Aorta (tissue), 5 donors: ENCODE measurements around the gene PXN. TPM values are rescaled to one million over a fixed set of nuclear protein-coding genes. Genes with fewer than 3 reads are reported as not detected.

ENCODE experiments used
- ATAC-seq: fragments of 200-7000 bp; cut with Tn5 transposase; one replicate; pipeline ENCODE4 v1.9.1; 2022; ENCODE audit warnings: moderate library complexity; ENCODE audit not compliant: low FRiP score
- DNase-seq, 2 donors: peaks; one replicate each; pipeline ENCODE4 v3.0.0-alpha.2; 2020
- H3K27ac ChIP-seq, 2 donors: one replicate each; pipeline ENCODE4 v1.5.1; 2013; ENCODE audit warnings: low read length in 2 of 2, mild to moderate bottlenecking in 2 of 2, moderate library complexity in 2 of 2, control low read depth in 1 of 2, inconsistent platforms in 1 of 2, low read depth in 1 of 2
- H3K27me3 ChIP-seq, 2 donors: one replicate each; pipeline ENCODE4 v1.6.1; 2013; ENCODE audit warnings: control low read depth in 1 of 2, low read length in 1 of 2, mild to moderate bottlenecking in 1 of 2, moderate library complexity in 1 of 2; ENCODE audit not compliant: insufficient read depth in 2 of 2, control insufficient read depth in 1 of 2
- H3K36me3 ChIP-seq, 2 donors: one replicate each; pipeline ENCODE4 v1.6.1; 2013; ENCODE audit warnings: control low read depth in 1 of 2, low read length in 1 of 2, mild to moderate bottlenecking in 1 of 2; ENCODE audit not compliant: insufficient read depth in 2 of 2, control insufficient read depth in 1 of 2
- H3K4me1 ChIP-seq, 2 donors: one replicate each; pipeline ENCODE4 v1.6.1; 2013; ENCODE audit warnings: low read length in 2 of 2, control low read depth in 1 of 2, mild to moderate bottlenecking in 1 of 2, moderate library complexity in 1 of 2; ENCODE audit not compliant: insufficient read depth in 2 of 2, control insufficient read depth in 1 of 2
- H3K4me3 ChIP-seq, 2 donors: one replicate each; pipeline ENCODE4 v1.5.1; 2013; ENCODE audit warnings: low read length in 2 of 2, control low read depth in 1 of 2, mild to moderate bottlenecking in 1 of 2
- H3K9me3 ChIP-seq: one replicate; pipeline ENCODE4 v1.6.1; 2013; ENCODE audit warnings: mild to moderate bottlenecking, low read length; ENCODE audit not compliant: control insufficient read depth
- WGBS, 2 donors: extraction: QIAGEN DNeasy Blood & Tissue Kit; methylation state at CpG; one replicate each; pipeline ENCODE4 v1.1.7; 2013; 5-methylcytosine and 5-hydroxymethylcytosine counted together
- intact Hi-C, 2 donors: fragments of 100-400 bp; cut with DNase I; formaldehyde crosslinking; loops; one replicate each; pipeline versions ENCODE4 v1.14.2 to v1.15.0; 2022
- polyA plus RNA-seq, 2 donors: library from polyadenylated mRNA; stranded (reverse); fragments of 200-250 nt; gene quantifications; one replicate each; pipeline ENCODE4 v1.2.3, GENCODE V29; 2013
- total RNA-seq, 2 donors: library from RNA; stranded (reverse); fragmentation: NEBNext Ultra II Directional; extraction: Animal tissue kit (Norgen Biotek cat#: 25700); gene quantifications; one replicate each; pipeline ENCODE4 v1.2.1, GENCODE V29; 2021
- donor health status: healthy with polysubstance abuse.
- donor health status: Bipolar disorder and iron deficiency.
- donor health status: DM: no; HTN: no; CAD: no.
- donor health status: DM: no; HTN: no; CAD: no.
- donor health status: DM: yes; HTN: yes; CAD: no.

PXN gene
- total and polyA plus RNA-seq, 4 donors: 31.3 to 138 (median 95.3) TPM

DNA sequence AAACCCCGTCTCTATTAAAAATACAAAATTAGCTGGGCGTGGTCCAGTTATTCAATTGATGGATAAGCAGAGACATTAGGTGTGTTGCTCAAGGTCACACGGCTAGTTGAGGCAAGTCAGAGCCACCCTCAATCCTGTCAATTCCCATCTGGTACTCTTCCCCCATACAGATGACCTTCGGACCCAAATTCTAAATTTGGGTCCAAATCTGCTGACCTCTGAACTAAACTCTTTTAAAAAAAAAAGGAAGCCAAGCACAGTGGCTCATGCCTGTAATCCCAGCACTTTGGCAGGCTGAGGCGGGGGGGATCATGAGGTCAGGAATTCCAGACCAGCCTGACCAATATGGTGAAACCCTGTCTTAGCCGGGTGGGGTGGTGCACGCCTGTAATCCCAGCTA, 94.9 kb downstream of the PXN start:
- no peaks in the 10 kb centered on the region for H3K27me3 ChIP-seq
- ATAC-seq: no peak
- no peaks in the 10 kb centered on the region for H3K4me1 ChIP-seq
- no peak overlapping the region for H3K4me3 ChIP-seq
- WGBS, 2 donors: 91 to 93% methylated on average over 7 of the region's 7 CpGs
- H3K27ac ChIP-seq: no peak overlapping the region
- DNase-seq: no peak
- no peaks in the 10 kb centered on the region for H3K9me3 ChIP-seq
- intact Hi-C loops: no loop called here
- peaks cover 12 to 26% of the 10 kb centered on the region in 2 donors for H3K36me3 ChIP-seq

DNA sequence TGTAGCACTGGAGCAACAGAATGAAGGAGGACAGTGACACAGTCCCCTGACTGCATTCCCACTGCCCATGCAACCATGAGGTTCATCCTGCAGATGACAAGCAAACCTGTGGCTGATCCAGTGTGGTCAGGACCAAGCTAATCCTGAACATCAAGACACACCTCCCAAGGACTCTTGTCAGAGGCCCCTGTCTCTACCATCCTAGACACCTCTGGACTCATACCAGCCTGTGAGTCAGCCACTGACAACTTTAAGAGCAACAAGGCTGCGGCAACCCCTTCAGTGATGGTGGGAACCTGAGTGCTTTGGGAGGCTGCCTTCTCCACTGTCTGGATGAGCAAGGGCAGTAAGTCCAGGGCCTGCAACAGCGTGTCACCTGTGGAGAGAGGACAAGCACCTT, 95.6 kb downstream of the PXN start:
- intact Hi-C loops: no loop called here
- H3K4me1 ChIP-seq: no peaks in the 10 kb centered on the region
- no peak overlapping the region for H3K4me3 ChIP-seq
- H3K27ac ChIP-seq: no peak overlapping the region
- DNase-seq (peak in 1 of 2 donors; percentile 12), ATAC-seq (no peak)
- H3K9me3 ChIP-seq: no peaks in the 10 kb centered on the region
- H3K27me3 ChIP-seq: no peaks in the 10 kb centered on the region
- 89 to 96% methylated on average over 2 of the region's 2 CpGs for WGBS, 2 donors
- H3K36me3 ChIP-seq: peaks cover 12 to 21% of the 10 kb centered on the region in 2 donors

DNA sequence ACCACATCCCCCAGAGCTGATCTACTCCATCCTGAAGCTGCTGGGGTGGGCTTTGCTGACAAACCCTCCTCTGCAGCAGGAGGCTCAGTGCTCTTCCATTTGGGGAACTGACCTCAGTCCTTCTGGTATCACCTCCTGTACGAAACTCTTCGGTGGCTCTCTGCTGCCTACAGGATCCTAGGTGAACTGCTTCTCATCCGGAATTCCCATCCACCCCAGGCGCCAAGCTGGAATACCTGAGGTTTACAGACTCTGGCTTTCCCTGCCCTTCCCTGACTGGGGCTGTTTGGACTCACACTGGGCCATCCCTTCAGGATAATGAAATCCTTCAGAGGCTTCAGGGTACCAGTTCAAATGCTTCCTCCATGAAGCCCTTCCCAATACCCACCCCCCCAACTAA, 97.2 kb downstream of the PXN start:
- intact Hi-C loops: no loop called here
- Histone ChIP-seq H3K36me3 (peaks cover 8 to 14% of the 10 kb centered on the region in 2 donors), H3K9me3 (no peaks in the 10 kb centered on the region), H3K4me3 (no peak overlapping the region), H3K27ac (no peak overlapping the region), H3K27me3 (no peaks in the 10 kb centered on the region), H3K4me1 (no peaks in the 10 kb centered on the region)
- 92 to 96% methylated on average over 4 of the region's 4 CpGs for WGBS, 2 donors
- ATAC-seq (no peak), DNase-seq (peak in 1 of 2 donors; percentile 8)

DNA sequence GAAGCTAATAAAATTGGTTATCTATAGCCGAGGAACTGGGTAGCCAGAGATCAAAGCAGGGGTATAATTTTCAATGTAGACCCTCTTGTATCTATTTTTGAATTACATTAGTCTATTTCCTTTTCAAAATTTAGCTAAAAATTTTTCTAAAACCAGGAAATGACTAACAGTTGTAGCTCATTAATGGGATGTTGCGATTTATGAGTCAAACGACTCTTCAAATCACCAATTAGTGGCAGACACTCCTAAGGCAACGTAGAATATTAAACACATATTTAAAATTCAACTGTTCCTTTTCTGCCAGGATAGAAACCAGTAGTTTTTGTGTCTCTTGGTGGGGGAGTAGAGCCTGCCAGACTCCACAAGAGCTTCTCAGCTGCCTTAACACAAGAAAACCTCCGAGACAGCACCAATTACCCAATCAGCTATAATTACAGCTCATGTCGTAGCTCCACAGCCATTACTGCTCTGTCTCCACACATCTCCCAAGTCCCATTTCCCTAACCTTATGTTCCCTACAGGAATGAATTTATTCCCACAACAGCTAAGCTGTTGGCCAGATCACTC, 97.9 kb downstream of the PXN start:
- H3K4me3 ChIP-seq: no peak overlapping the region
- no peaks in the 10 kb centered on the region for H3K4me1 ChIP-seq
- intact Hi-C loops: no loop called here
- peaks cover 8 to 18% of the 10 kb centered on the region in 2 donors for H3K36me3 ChIP-seq
- no peaks in the 10 kb centered on the region for H3K9me3 ChIP-seq
- no peak for DNase-seq
- ATAC-seq: no peak
- 87 to 92% methylated on average over 6 of the region's 6 CpGs for WGBS, 2 donors
- H3K27me3 ChIP-seq: no peaks in the 10 kb centered on the region
- no peak overlapping the region for H3K27ac ChIP-seq

DNA sequence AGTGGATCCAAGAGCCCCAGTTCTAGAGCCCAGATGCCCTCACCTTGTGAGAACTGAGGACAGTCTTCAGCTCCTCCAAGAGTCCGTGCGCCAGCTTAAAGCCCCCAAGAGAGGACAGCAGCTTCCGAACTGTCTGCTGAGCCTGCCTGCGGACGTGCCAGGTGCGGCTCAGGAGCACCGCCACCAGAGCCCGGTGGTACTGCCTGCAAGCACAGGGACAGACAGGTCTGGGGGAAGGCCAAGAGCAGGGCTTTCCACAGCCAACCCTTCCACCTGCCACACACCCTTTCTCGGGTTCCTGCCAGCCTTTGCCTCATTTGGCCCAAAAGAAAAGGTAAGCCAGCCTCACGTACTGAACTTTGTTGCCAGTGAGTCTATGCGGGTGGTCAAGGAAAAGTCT, 101.2 kb downstream of the PXN start:
- DNase-seq (peak in 1 of 2 donors; percentile 10), ATAC-seq (no peak)
- peaks cover 11 to 20% of the 10 kb centered on the region in 2 donors for H3K36me3 ChIP-seq
- H3K27ac ChIP-seq: no peak overlapping the region
- intact Hi-C loops: no loop called here
- no peaks in the 10 kb centered on the region for H3K27me3 ChIP-seq
- no peaks in the 10 kb centered on the region for H3K4me1 ChIP-seq
- WGBS, 2 donors: 88% methylated on average over 11 of the region's 11 CpGs
- no peak overlapping the region for H3K4me3 ChIP-seq
- no peaks in the 10 kb centered on the region for H3K9me3 ChIP-seq

DNA sequence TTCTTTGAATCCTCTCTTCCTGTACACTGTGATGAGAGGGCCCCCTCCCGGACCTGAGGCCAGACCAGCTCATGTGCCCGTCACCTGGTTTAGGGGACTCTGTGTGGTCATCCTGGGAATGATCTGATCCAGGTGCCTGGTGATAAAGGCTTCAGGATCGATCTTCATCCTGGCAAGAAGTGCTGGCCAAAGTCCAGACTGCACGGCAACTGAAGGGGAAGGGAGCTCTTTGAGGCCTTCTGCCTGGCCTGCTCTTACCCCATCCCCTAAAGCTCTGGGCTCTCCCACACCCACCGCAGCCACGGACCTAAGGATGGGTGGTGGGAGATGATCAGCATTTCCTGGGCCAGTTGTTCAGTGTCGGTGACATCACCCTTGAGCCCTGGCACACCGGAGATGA, 102.8 kb downstream of the PXN start:
- WGBS, 2 donors: 87 to 89% methylated on average over 8 of the region's 8 CpGs
- Histone ChIP-seq H3K4me3 (no peak overlapping the region), H3K36me3 (peaks cover 6 to 13% of the 10 kb centered on the region in 2 donors), H3K27me3 (no peaks in the 10 kb centered on the region), H3K4me1 (no peaks in the 10 kb centered on the region), H3K27ac (no peak overlapping the region), H3K9me3 (no peaks in the 10 kb centered on the region)
- intact Hi-C loops: no loop called here
- no peak for ATAC-seq
- DNase-seq: peak in 1 of 2 donors; percentile 33

DNA sequence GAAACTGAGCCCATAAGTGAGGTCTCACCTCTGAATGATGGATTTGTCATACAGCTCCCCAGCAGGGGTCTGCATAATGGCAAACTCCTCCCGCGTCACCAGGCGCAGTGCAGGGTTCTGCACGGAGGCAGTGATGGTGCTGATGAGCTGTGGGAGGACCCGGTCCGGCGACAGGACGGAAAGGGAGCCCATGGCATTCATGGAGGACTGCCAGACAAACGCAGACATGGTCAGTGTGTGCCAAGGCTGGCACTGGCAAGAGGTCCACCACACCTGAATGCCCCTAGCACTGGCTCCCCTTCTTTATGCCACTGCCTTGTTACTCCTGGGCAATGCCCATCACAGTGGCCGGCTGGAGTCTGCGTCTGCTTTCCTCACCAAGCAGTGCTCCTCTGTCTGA, 103.7 kb downstream of the PXN start:
- Histone ChIP-seq H3K27me3 (no peaks in the 10 kb centered on the region), H3K9me3 (no peaks in the 10 kb centered on the region), H3K36me3 (peaks cover 3 to 13% of the 10 kb centered on the region in 2 donors), H3K4me3 (no peak overlapping the region), H3K27ac (no peak overlapping the region), H3K4me1 (no peaks in the 10 kb centered on the region)
- DNase-seq (peak in 1 of 2 donors; percentile 38), ATAC-seq (no peak)
- intact Hi-C loops: no loop called here
- WGBS, 2 donors: 90 to 91% methylated on average over 11 of the region's 11 CpGs

Other genes starting within 250 kb of the PXN start
- 10 to 100 TPM; 47.4 to 52.6 TPM for gene RAB35, start 149.0 kb downstream of the PXN start, total RNA-seq
- 10 to 100 TPM; 15.7 to 23.7 TPM for gene RAB35, start 149.0 kb downstream of the PXN start, polyA plus RNA-seq
- 10 to 100 TPM; 75.1 to 89.8 TPM for gene GCN1, start 71.0 kb downstream of the PXN start, total RNA-seq
- gene GCN1, start 71.0 kb downstream of the PXN start, polyA plus RNA-seq: 10 to 100 TPM in 1 of 2 donors, 1 to 10 TPM in 1; 6.4 to 22.1 TPM
- 1,000 to 10,000 TPM; 1,136 to 1,236 TPM for gene RPLP0, start 64.6 kb downstream of the PXN start, total RNA-seq
- 1,000 to 10,000 TPM; 2,250 to 2,543 TPM for gene RPLP0, start 64.6 kb downstream of the PXN start, polyA plus RNA-seq
- over 10,000 TPM; 15,052 to 24,410 TPM for gene RNU4-2, start 26.2 kb upstream of the PXN start, total RNA-seq
- not detected for gene RNU4-2, start 26.2 kb upstream of the PXN start, polyA plus RNA-seq
- 1,000 to 10,000 TPM; 1,718 to 2,225 TPM for gene RNU4-1, start 27.5 kb upstream of the PXN start, total RNA-seq
- gene RNU4-1, start 27.5 kb upstream of the PXN start, polyA plus RNA-seq: not detected
- 1 to 10 TPM in 1 of 2 donors, under 1 TPM in 1; 0.39 to 1.6 TPM for gene SIRT4, start 36.6 kb upstream of the PXN start, total RNA-seq
- 1 to 10 TPM; 1.8 to 2.5 TPM for gene SIRT4, start 36.6 kb upstream of the PXN start, polyA plus RNA-seq
- 1 to 10 TPM in 1 of 2 donors, under 1 TPM in 1; 0.91 to 1.2 TPM for gene PLA2G1B, start 62.0 kb upstream of the PXN start, total RNA-seq
- 1 to 10 TPM; 2.0 to 3.9 TPM for gene PLA2G1B, start 62.0 kb upstream of the PXN start, polyA plus RNA-seq
- 1 to 10 TPM in 1 of 2 donors, under 1 TPM in 1; 0.32 to 1.3 TPM for gene MSI1, start 103.4 kb upstream of the PXN start, total RNA-seq
- gene MSI1, start 103.4 kb upstream of the PXN start, polyA plus RNA-seq: under 1 TPM in 1 of 2 donors, not detected in 1; 0.75 TPM
- 100 to 1,000 TPM; 176 to 246 TPM for gene COX6A1, start 172.4 kb upstream of the PXN start, total RNA-seq
- 100 to 1,000 TPM; 355 to 498 TPM for gene COX6A1, start 172.4 kb upstream of the PXN start, polyA plus RNA-seq
- gene TRIAP1, start 180.7 kb upstream of the PXN start, total RNA-seq: 10 to 100 TPM; 13.0 to 14.1 TPM
- 10 to 100 TPM; 19.7 to 43.1 TPM for gene TRIAP1, start 180.7 kb upstream of the PXN start, polyA plus RNA-seq
- 10 to 100 TPM; 22.1 to 24.5 TPM for gene GATC, start 180.7 kb upstream of the PXN start, total RNA-seq
- 10 to 100 TPM in 1 of 2 donors, 1 to 10 TPM in 1; 9.8 to 11.5 TPM for gene GATC, start 180.7 kb upstream of the PXN start, polyA plus RNA-seq
- 10 to 100 TPM; 91.2 to 96.6 TPM for gene SRSF9, start 204.0 kb upstream of the PXN start, total RNA-seq
- 10 to 100 TPM; 77.5 to 95.8 TPM for gene SRSF9, start 204.0 kb upstream of the PXN start, polyA plus RNA-seq
- 100 to 1,000 TPM; 236 to 262 TPM for gene DYNLL1, start 230.4 kb upstream of the PXN start, total RNA-seq
- 100 to 1,000 TPM; 287 to 686 TPM for gene DYNLL1, start 230.4 kb upstream of the PXN start, polyA plus RNA-seq